ENCODE data around the gene MAP3K4.

The MAP3K4 gene

GRCh38 chr6:161130967-161131766 is 139.6 kb downstream of the MAP3K4 start:
- no peak for DNase-seq
- peaks cover 15% of the 10 kb centered on the region for H3K36me3 ChIP-seq

DNA sequence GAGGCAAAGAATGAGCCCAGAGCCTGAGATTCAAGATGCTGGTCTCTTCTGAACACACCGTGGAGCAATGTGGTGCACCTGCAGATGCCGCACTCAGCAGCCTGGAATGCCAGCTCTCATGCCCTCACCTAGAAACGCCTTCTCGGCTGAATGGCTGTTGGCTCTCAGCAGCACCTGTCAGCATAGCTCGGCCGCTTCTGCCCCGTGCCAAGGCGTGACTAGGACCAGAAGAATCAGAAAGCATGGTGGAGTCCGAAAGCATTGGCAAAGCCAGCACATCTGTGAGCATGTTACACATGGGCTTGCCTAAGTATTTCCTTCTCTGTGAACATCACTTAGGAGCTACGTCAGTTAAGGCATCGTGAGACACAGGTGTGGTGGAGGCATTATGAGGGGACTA is 140.8 kb downstream of the MAP3K4 start:
- TF ChIP-seq, protein P1, sequence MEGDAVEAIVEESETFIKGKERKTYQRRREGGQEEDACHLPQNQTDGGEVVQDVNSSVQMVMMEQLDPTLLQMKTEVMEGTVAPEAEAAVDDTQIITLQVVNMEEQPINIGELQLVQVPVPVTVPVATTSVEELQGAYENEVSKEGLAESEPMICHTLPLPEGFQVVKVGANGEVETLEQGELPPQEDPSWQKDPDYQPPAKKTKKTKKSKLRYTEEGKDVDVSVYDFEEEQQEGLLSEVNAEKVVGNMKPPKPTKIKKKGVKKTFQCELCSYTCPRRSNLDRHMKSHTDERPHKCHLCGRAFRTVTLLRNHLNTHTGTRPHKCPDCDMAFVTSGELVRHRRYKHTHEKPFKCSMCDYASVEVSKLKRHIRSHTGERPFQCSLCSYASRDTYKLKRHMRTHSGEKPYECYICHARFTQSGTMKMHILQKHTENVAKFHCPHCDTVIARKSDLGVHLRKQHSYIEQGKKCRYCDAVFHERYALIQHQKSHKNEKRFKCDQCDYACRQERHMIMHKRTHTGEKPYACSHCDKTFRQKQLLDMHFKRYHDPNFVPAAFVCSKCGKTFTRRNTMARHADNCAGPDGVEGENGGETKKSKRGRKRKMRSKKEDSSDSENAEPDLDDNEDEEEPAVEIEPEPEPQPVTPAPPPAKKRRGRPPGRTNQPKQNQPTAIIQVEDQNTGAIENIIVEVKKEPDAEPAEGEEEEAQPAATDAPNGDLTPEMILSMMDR (IDR thresholded peaks at IDR 0.05; ENCODE audit: low read depth, low read length), result no peak

More at GRCh38 chr6:161130967-161131766, 139.6 kb downstream of the MAP3K4 start:
- H3K27me3 ChIP-seq, result no peaks in the 10 kb centered on the region
- H3K4me3 ChIP-seq (ENCODE audit: low read depth, low read length), result no peak overlapping the region
- TF ChIP-seq, protein P1 (IDR thresholded peaks at IDR 0.05; ENCODE audit: low read depth, low read length), result no peak
- H3K4me1 ChIP-seq, result no peaks in the 10 kb centered on the region
- no peaks in the 10 kb centered on the region; the same call in 1 of the 2 replicates for H3K9me3 ChIP-seq

DNA sequence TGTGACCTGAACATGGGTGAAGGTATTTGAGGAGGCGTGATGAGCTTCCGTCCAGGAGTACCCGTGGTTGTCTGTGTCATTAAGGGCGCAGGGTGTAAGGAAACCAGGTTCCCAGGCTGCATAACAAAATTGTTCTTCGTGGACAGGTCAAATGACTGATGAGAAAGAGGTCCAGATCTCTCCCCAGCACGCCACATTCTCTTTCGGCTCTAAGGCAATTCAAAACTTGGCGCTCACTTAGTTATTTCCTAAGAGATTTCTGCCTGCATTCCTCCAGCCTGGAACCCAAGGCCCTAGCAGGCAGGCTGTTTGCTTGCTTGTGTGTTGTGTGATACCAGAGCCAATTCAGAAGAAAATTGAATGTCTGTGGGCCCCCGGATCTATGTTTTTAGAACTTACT is 142.4 kb downstream of the MAP3K4 start:
- no peaks in the 10 kb centered on the region for H3K4me1 ChIP-seq
- no peak for DNase-seq
- no peaks in the 10 kb centered on the region for H3K27me3 ChIP-seq
- TF ChIP-seq, protein P1 (IDR thresholded peaks at IDR 0.05; ENCODE audit: low read depth, low read length), result no peak
- H3K9me3 ChIP-seq, result no peaks in the 10 kb centered on the region
- peaks cover 12% of the 10 kb centered on the region for H3K36me3 ChIP-seq
- no peak overlapping the region for H3K4me3 ChIP-seq (ENCODE audit: low read depth, low read length)

More for the DNA sequence above, 140.8 kb downstream of the MAP3K4 start:
- H3K36me3 ChIP-seq, result peaks cover 12% of the 10 kb centered on the region
- H3K4me1 ChIP-seq, result no peaks in the 10 kb centered on the region
- no peaks in the 10 kb centered on the region for H3K27me3 ChIP-seq
- DNase-seq, result no peak
- H3K9me3 ChIP-seq, result no peaks in the 10 kb centered on the region
- H3K4me3 ChIP-seq (ENCODE audit: low read depth, low read length), result no peak overlapping the region

DNA sequence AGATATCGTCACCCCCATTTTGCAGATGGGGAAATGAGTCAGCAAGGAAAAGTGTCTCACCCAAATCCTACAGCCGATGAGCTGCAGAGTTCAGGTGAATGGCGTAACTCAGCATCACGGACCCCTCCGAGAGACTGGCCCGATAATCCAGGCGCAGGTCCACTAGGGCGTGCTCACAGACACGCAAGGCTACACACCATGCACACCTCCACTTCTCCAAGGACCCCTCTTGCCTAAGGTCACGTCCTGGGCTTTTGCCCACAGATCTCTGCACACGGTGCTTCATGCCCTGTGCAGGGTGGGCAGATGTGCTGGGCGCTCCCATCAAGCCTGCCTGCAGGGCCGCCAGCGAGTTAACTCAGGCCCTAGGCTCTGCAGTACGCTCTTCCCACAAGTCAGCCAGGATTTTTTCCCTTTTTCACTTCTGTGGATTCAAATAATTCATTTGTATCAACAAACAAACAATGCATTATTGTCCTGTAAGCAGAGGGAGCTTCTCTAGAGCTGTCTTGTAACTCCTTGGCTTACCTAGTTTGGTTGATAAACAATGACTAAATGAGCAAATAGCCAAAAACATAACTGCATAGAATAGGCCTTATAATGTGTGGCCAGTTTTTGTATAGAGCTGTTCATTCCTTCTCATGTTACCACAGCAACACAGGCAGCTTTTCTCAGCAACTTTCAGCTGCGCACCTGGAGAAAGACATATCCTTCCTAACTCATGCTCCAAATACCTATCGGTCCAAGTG is 143.2 kb downstream of the MAP3K4 start:
- peaks cover 12% of the 10 kb centered on the region for H3K36me3 ChIP-seq
- H3K9me3 ChIP-seq, result no peaks in the 10 kb centered on the region
- H3K4me3 ChIP-seq (ENCODE audit: low read depth, low read length), result no peak overlapping the region
- no peaks in the 10 kb centered on the region for H3K27me3 ChIP-seq
- TF ChIP-seq, protein P1 (IDR thresholded peaks at IDR 0.05; ENCODE audit: low read depth, low read length), result no peak
- H3K4me1 ChIP-seq, result no peaks in the 10 kb centered on the region
- DNase-seq, result no peak

GRCh38 chr6:161135695-161136591 is 144.4 kb downstream of the MAP3K4 start:
- Histone ChIP-seq H3K4me3 (ENCODE audit: low read depth, low read length) (no peak overlapping the region), H3K9me3 (no peaks in the 10 kb centered on the region), H3K4me1 (no peaks in the 10 kb centered on the region), H3K36me3 (peaks cover 12% of the 10 kb centered on the region), H3K27me3 (no peaks in the 10 kb centered on the region)
- TF ChIP-seq, protein P1 (IDR thresholded peaks at IDR 0.05; ENCODE audit: low read depth, low read length), result no peak
- no peak for DNase-seq
